DOHH2 (cell line): Measurements from ENCODE around the gene EMB.
"Not testable (repeated sequence)": the region's sequence is repeated elsewhere in the genome, so short reads cannot be mapped to it uniquely, and the experiment has no call there.

ENCODE experiments used
- H3F3A ChIP-seq: fragments of 200-600 bp; sonication (generic), shearing (Covaris generic); 2 replicates; pipeline ENCODE4 v1.6.0; 2016; ENCODE audit warnings: antibody characterized with exemption, mild to moderate bottlenecking; ENCODE audit not compliant: control insufficient read depth, insufficient read depth
- H3K27ac ChIP-seq: fragments of 200-600 bp; sonication (generic); 2 replicates; pipeline ENCODE4 v1.5.1; 2014; ENCODE audit warnings: low read depth, mild to moderate bottlenecking, low read length, moderate library complexity
- H3K27me3 ChIP-seq: fragments of 200-600 bp; sonication (generic); 2 replicates; pipeline ENCODE4 v1.6.1; 2014; ENCODE audit warnings: mild to moderate bottlenecking, low read length, mixed read lengths; ENCODE audit not compliant: control insufficient read depth
- H3K36me3 ChIP-seq: fragments of 200-600 bp; sonication (generic); 2 replicates; pipeline ENCODE4 v1.6.1; 2014; ENCODE audit warnings: mild to moderate bottlenecking, low read length, moderate library complexity, mixed read lengths; ENCODE audit not compliant: control insufficient read depth
- H3K4me1 ChIP-seq: fragments of 200-600 bp; sonication (generic); 2 replicates; pipeline ENCODE4 v1.6.1; 2014; ENCODE audit warnings: mild to moderate bottlenecking, low read length, mixed read lengths; ENCODE audit not compliant: control insufficient read depth
- H3K4me2 ChIP-seq: fragments of 200-600 bp; sonication (generic); 2 replicates; pipeline ENCODE4 v1.6.0; 2014; ENCODE audit warnings: mild to moderate bottlenecking, low read length, moderate library complexity
- H3K4me3 ChIP-seq: fragments of 200-600 bp; sonication (generic); 2 replicates; pipeline ENCODE4 v1.5.1; 2014; ENCODE audit warnings: mild to moderate bottlenecking, low read length, mixed read lengths
- H3K79me2 ChIP-seq: fragments of 200-600 bp; sonication (generic); 2 replicates; pipeline ENCODE4 v1.6.1; 2014; ENCODE audit warnings: mild to moderate bottlenecking, low read length, mixed read lengths; ENCODE audit not compliant: control insufficient read depth
- H3K9me2 ChIP-seq: fragments of 200-600 bp; sonication (generic); replicated peaks from 2 replicates; pipeline ENCODE4 v1.6.1; 2014; ENCODE audit warnings: mild to moderate bottlenecking, low read length, mixed read lengths; ENCODE audit not compliant: control insufficient read depth
- H3K9me3 ChIP-seq: fragments of 200-600 bp; sonication (generic); 2 replicates; pipeline ENCODE4 v1.6.1; 2014; ENCODE audit warnings: antibody characterized with exemption, low read length, mixed read lengths; ENCODE audit not compliant: control insufficient read depth, insufficient read depth
- H4K20me1 ChIP-seq: fragments of 200-600 bp; sonication (generic); 2 replicates; pipeline ENCODE4 v1.6.0; 2014; ENCODE audit warnings: low read depth, mild to moderate bottlenecking, antibody characterized with exemption, low read length, moderate library complexity; ENCODE audit not compliant: control insufficient read depth, insufficient read depth
- EZH2phosphoT487 ChIP-seq: fragments of 200-600 bp; sonication (generic); IDR thresholded peaks from 2 replicates; pipeline ENCODE4 v1.6.1; 2017; ENCODE audit warnings: borderline replicate concordance, mild to moderate bottlenecking, antibody characterized with exemption, low read length, moderate library complexity, mixed read lengths
- TF ChIP-seq, protein P1 (sequence below): fragments of 200-600 bp; sonication (generic); IDR thresholded peaks from one replicate; pipeline ENCODE4 v1.5.1; 2014; ENCODE audit warnings: antibody characterized with exemption, mild to moderate bottlenecking, low read depth, low read length; ENCODE audit not compliant: poor library complexity, severe bottlenecking

EMB gene

DNA sequence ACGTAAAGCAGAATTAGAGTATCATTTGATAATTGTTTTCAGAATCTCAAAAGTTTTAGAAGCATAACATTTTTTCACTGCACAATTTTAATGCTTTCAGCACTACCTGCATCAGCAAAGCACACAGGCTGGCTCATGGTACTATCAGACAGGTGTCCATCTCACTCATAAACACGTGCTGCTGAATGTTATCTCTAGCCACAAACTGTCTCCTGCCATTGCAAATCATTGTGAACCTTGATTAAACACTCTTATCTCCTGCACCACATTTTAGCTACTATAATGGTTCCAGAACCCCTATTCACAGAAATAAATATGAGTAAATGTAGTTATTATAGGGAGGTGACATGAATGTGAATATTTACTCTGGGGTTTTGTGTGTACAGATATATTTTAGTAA, 56.7 kb downstream of the EMB start:
- H3K4me3 ChIP-seq, H3K36me3 ChIP-seq, H3K9me3 ChIP-seq, H3K4me1 ChIP-seq, H3K9me2 ChIP-seq, H3F3A ChIP-seq, H4K20me1 ChIP-seq, H3K79me2 ChIP-seq, H3K27me3 ChIP-seq, H3K27ac ChIP-seq, H3K4me2 ChIP-seq: not testable (repeated sequence)

DNA sequence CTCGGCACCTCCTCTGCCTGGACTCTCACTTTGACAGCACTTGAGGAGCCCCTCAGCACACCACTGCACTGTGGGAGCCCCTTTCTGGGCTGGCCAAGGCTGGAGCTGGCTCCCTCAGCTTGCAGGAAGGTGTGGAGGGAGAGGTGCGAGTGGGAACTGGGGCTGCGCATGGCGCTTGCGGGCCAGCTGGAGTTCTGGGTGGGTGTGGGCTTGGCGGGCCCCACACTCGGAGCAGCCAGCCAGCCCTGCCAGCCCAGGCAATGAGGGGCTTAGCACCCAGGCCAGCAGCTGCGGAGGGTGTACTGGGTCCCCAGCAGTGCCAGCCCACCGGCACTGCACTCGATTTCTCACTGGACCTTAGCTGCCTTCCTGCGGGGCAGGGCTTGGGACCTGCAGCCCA, 64.4 kb downstream of the EMB start:
- H3F3A ChIP-seq, H3K9me2 ChIP-seq, H3K27me3 ChIP-seq, H3K9me3 ChIP-seq, H4K20me1 ChIP-seq, H3K79me2 ChIP-seq, H3K27ac ChIP-seq, H3K4me2 ChIP-seq, H3K4me3 ChIP-seq, H3K4me1 ChIP-seq, H3K36me3 ChIP-seq: not testable (repeated sequence)

DNA sequence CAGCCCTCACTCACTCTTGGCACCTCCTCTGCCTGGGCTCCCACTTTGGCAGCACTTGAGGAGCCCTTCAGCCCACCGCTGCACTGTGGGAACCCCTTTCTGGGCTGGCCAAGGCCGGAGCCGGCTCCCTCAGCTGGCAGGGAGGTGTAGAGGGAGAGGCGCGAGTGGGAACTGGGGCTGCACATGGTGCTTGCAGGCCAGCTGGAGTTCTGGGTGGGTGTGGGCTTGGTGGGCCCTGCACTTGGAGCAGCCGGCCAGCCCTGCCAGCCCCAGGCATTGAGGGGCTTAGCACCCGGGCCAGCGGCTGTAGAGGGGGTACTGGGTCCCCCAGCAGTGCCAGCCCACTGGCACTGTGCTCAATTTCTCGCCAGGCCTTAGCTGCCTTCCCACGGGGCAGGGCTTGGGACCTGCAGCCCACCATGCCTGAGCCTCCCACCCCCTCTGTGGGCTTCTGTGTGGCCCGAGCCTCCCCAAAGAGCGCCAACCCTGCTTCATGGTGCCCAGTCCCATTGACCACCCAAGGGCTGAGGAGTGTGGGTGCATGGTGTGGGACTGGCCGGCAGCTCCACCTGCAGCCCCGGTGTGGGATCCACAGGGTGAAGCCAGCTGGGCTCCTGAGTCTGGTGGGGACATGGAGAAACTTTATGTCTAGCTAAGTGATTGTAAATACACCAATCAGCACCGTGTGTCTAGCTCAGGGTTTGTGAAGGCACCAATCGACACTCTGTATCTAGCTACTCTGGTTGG, 71.6 kb downstream of the EMB start:
- not testable (repeated sequence) for H3K9me2 ChIP-seq, H3K36me3 ChIP-seq, H3K4me3 ChIP-seq, H3K4me2 ChIP-seq, H4K20me1 ChIP-seq, H3K27me3 ChIP-seq, H3K4me1 ChIP-seq, H3K79me2 ChIP-seq, H3F3A ChIP-seq, H3K9me3 ChIP-seq, H3K27ac ChIP-seq

DNA sequence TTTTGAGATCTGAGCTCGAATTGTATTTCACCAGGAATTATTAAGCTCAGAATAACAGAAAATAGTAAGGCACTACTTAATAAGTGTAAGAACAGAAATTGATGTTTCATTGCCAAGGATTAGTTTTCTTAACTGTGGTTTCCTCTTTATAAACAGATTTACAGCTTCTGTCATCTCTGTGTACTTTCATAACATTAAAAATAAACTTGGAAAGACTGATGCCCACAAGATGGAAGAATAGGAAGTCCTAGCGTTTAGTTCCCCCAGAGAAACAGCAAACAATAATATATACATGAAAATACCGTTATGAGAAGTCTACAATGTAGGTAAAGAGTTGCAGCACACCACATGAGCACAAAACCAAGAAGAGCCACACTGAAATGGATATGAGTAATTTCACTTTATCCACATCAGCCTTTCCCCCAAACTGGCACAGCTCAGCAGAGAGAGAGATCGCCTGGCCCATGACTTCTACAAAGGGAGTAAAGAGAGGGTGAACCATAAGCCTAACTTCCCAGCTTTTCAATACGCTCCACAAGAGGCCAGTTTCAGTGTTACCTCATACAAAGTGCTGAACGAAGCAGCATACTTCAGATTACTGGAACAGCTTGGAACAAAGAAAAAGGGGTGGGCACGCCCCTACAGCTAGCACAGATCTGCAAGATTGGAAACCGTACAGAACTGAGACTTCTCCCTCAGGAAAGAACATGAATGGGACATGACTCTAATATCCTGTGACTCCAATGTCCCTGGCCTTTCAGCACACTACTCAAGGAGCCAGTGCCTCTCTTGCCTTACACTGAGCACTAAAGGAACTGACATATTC, 75.4 kb downstream of the EMB start:
- no peak overlapping the region for H3K27ac ChIP-seq
- H3K27me3 ChIP-seq, result no peaks in the 10 kb centered on the region
- no peaks in the 10 kb centered on the region for H3K36me3 ChIP-seq
- TF ChIP-seq, protein P1, sequence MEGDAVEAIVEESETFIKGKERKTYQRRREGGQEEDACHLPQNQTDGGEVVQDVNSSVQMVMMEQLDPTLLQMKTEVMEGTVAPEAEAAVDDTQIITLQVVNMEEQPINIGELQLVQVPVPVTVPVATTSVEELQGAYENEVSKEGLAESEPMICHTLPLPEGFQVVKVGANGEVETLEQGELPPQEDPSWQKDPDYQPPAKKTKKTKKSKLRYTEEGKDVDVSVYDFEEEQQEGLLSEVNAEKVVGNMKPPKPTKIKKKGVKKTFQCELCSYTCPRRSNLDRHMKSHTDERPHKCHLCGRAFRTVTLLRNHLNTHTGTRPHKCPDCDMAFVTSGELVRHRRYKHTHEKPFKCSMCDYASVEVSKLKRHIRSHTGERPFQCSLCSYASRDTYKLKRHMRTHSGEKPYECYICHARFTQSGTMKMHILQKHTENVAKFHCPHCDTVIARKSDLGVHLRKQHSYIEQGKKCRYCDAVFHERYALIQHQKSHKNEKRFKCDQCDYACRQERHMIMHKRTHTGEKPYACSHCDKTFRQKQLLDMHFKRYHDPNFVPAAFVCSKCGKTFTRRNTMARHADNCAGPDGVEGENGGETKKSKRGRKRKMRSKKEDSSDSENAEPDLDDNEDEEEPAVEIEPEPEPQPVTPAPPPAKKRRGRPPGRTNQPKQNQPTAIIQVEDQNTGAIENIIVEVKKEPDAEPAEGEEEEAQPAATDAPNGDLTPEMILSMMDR, result no peak
- TF ChIP-seq EZH2phosphoT487, result no peak
- H4K20me1 ChIP-seq, result no peaks in the 10 kb centered on the region
- no peak overlapping the region for H3K4me3 ChIP-seq
- no peaks in the 10 kb centered on the region for H3K79me2 ChIP-seq
- no peaks in the 10 kb centered on the region for H3K9me2 ChIP-seq
- no peaks in the 10 kb centered on the region for H3F3A ChIP-seq
- no peaks in the 10 kb centered on the region for H3K9me3 ChIP-seq
- H3K4me1 ChIP-seq, result no peaks in the 10 kb centered on the region
- H3K4me2 ChIP-seq, result no peak overlapping the region

DNA sequence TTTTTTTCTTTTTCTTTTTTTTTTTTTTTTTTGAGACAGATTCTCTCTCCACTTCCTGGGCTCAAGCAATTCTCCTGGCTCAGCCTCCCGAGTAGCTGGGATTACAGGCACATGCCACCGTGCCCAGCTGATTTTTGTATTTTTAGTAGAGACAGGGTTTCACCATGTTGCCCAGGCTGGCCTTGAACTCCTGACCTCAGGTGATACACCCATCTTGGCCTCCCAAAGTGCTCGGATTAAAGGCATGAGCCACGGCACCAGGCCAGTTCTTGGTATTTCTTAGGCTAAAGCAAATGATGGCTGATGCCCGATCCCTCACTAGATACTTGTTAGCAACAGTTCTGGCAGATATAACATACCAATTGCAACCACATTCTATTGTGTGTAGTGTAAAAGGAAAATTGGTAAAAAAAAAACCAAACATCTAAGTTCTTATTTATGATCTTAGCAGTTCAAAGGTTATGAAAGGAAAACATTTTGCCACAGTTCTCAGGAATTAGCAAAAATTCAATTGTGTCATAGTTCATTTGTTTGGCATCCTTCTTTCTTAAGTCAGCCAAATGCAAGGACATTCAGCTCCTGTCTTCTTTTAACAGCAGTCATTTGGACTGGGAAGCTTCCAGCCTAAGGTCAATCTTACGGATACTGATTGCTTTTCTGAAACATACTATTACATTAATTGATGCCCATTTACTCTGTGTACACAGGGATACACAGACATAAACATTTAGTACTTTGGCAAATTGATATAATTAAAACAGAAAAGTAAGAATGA, 76.4 kb downstream of the EMB start:
- H3K4me3 ChIP-seq, H3K4me2 ChIP-seq, H3K36me3 ChIP-seq, H4K20me1 ChIP-seq, H3K4me1 ChIP-seq, H3K79me2 ChIP-seq, H3K9me2 ChIP-seq, H3K9me3 ChIP-seq, H3K27me3 ChIP-seq, H3K27ac ChIP-seq, H3F3A ChIP-seq: not testable (repeated sequence)
